PFSK-1 (cell line): ENCODE data around the gene INSYN1.

Experiments
- FOXP2 ChIP-seq: optimal IDR thresholded peaks from 2 replicates; pipeline ENCODE3; 2011; ENCODE audit warnings: borderline replicate concordance, control low read depth, inconsistent platforms; ENCODE audit not compliant: insufficient read depth; ENCODE audit errors: extremely low read length, extremely low read depth
- POLR2AphosphoS5 ChIP-seq: IDR thresholded peaks from 2 replicates; pipeline ENCODE4 v1.6.1; 2012; ENCODE audit warnings: low read depth, mild to moderate bottlenecking, control low read depth, low read length, moderate library complexity
- TAF1 ChIP-seq: IDR thresholded peaks from 2 replicates; pipeline ENCODE4 v1.6.1; 2012; ENCODE audit warnings: low read length, control low read depth, borderline replicate concordance; ENCODE audit not compliant: insufficient read depth
- TF ChIP-seq, protein P1 (sequence below), 2 experiments: IDR thresholded peaks; 2 replicates each; pipeline versions ENCODE4 v1.6.1 to v1.8.0; 2011 to 2012; ENCODE audit warnings: low read depth in 2 of 2, low read length in 2 of 2, control low read depth in 1 of 2, inconsistent platforms in 1 of 2, mild to moderate bottlenecking in 1 of 2, moderate library complexity in 1 of 2; ENCODE audit not compliant: insufficient read depth in 1 of 2

- TF ChIP-seq, protein P1, sequence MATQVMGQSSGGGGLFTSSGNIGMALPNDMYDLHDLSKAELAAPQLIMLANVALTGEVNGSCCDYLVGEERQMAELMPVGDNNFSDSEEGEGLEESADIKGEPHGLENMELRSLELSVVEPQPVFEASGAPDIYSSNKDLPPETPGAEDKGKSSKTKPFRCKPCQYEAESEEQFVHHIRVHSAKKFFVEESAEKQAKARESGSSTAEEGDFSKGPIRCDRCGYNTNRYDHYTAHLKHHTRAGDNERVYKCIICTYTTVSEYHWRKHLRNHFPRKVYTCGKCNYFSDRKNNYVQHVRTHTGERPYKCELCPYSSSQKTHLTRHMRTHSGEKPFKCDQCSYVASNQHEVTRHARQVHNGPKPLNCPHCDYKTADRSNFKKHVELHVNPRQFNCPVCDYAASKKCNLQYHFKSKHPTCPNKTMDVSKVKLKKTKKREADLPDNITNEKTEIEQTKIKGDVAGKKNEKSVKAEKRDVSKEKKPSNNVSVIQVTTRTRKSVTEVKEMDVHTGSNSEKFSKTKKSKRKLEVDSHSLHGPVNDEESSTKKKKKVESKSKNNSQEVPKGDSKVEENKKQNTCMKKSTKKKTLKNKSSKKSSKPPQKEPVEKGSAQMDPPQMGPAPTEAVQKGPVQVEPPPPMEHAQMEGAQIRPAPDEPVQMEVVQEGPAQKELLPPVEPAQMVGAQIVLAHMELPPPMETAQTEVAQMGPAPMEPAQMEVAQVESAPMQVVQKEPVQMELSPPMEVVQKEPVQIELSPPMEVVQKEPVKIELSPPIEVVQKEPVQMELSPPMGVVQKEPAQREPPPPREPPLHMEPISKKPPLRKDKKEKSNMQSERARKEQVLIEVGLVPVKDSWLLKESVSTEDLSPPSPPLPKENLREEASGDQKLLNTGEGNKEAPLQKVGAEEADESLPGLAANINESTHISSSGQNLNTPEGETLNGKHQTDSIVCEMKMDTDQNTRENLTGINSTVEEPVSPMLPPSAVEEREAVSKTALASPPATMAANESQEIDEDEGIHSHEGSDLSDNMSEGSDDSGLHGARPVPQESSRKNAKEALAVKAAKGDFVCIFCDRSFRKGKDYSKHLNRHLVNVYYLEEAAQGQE (IDR thresholded peaks at IDR 0.05; ENCODE audit: insufficient read depth in 1 of 2, low read depth in 2 of 2, low read length in 2 of 2) = no peak
- TF ChIP-seq FOXP2 = no peak
- TF ChIP-seq TAF1 = no peak
- no peak for TF ChIP-seq POLR2AphosphoS5
Observed at GRCh38 chr15:73704869-73705645, 48.1 kb downstream of the INSYN1 start.
